Measurements from ENCODE around the gene CLDN9.

DNA sequence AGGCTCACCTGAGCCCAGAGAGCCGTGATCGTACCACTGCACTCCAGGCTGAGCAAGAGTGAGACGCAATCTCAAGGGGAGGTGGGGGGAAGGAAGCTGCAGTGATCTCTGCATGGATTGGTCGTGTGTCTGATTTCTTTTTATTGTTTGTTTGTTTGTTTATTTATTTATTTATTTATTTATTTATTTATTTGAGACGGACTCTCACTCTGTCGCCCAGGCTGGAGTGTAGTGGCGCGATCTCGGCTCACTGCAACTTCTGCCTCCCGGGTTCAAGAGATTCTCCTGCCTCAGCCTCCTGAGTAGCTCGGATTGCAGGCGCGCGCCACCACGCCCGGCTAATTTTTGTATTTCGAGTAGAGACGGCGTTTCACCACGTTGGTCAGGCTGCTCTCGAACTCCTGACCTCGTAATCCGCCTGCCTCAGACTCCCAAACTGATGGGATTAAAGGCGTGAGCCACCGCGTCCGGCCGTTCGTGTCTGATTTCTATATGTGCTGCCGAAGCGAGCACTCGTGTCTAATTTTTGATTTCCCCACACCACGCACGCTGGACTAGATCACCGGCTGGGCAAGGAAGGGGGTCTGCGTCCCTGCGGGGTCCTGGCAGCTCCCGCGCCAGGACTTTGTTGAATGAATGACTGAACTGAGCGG lies 7.0 kb downstream of the CLDN9 start:
- no peak for TF ChIP-seq ARNTL (CRISPR knock-in tag; IDR thresholded peaks at IDR 0.05; ENCODE audit: borderline replicate concordance, low read depth)
- no peak for TF ChIP-seq ZNF8 (CRISPR knock-in tag; IDR thresholded peaks at IDR 0.05)
- TF ChIP-seq, protein P1, sequence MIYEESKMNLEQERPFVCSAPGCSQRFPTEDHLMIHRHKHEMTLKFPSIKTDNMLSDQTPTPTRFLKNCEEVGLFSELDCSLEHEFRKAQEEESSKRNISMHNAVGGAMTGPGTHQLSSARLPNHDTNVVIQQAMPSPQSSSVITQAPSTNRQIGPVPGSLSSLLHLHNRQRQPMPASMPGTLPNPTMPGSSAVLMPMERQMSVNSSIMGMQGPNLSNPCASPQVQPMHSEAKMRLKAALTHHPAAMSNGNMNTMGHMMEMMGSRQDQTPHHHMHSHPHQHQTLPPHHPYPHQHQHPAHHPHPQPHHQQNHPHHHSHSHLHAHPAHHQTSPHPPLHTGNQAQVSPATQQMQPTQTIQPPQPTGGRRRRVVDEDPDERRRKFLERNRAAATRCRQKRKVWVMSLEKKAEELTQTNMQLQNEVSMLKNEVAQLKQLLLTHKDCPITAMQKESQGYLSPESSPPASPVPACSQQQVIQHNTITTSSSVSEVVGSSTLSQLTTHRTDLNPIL (CRISPR knock-in tag; IDR thresholded peaks at IDR 0.05; ENCODE audit: low read depth), result no peak
- TF ChIP-seq BACH2 (CRISPR knock-in tag; IDR thresholded peaks at IDR 0.05; ENCODE audit: borderline replicate concordance), result no peak
- no peak for TF ChIP-seq TOX (CRISPR knock-in tag; IDR thresholded peaks at IDR 0.05; ENCODE audit: borderline replicate concordance)
- TF ChIP-seq OSR1 (CRISPR knock-in tag; IDR thresholded peaks at IDR 0.05), result no peak
- TF ChIP-seq RARB (CRISPR knock-in tag; IDR thresholded peaks at IDR 0.05), result no peak
- no peak for TF ChIP-seq PPARA (CRISPR knock-in tag; IDR thresholded peaks at IDR 0.05; ENCODE audit: borderline replicate concordance)
- TF ChIP-seq, protein P2, sequence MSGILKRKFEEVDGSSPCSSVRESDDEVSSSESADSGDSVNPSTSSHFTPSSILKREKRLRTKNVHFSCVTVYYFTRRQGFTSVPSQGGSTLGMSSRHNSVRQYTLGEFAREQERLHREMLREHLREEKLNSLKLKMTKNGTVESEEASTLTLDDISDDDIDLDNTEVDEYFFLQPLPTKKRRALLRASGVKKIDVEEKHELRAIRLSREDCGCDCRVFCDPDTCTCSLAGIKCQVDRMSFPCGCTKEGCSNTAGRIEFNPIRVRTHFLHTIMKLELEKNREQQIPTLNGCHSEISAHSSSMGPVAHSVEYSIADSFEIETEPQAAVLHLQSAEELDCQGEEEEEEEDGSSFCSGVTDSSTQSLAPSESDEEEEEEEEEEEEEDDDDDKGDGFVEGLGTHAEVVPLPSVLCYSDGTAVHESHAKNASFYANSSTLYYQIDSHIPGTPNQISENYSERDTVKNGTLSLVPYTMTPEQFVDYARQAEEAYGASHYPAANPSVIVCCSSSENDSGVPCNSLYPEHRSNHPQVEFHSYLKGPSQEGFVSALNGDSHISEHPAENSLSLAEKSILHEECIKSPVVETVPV (CRISPR knock-in tag; IDR thresholded peaks at IDR 0.05), result no peak

All from SK-N-SH treated with all-trans-retinoic acid at 6 μM for 48 hours (cell line).